ENCODE measurements around the gene NUS1. TPM values are rescaled to one million over a fixed set of nuclear protein-coding genes. Genes with fewer than 3 reads are reported as not detected.
"Not testable (repeated sequence)": the region's sequence is repeated elsewhere in the genome, so short reads cannot be mapped to it uniquely, and the experiment has no call there.

NUS1 gene
- total RNA-seq, 1 experiment from 2014 or later = 22.2 TPM

DNA sequence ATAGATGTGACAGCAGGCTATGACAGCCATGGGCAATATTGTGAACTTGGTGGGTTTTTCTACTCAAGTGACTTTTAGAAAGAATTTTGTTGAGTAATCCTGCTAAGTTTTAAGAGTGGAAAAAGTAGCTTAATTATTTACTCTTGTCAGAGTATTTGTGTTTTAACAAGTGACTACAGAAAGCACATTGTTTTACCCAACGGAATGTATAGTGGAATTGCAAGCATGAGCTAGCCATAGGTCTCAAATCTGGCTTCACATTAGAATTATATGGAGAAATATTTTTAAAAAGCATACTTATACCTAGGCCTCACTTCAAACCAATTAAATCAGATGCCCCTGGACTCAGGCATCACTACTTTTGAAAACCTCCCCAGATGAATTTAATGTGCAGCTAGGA lies 37.5 kb upstream of the NUS1 start:
- CTCF ChIA-PET = interaction anchor here (0.6 kb wide), 1 partner anchor 166 kb away, joined by 3 read pairs; no protein-coding TSS in a partner anchor
- Histone ChIP-seq H3F3A (ENCODE audit: insufficient read depth, low read depth) (no peaks in the 10 kb centered on the region), H2AFZ (no peak overlapping the region), H3K4me2 (no peak overlapping the region), H3K9me2 (ENCODE audit: insufficient read depth) (no peaks in the 10 kb centered on the region; the same call in 1 of the 2 replicates), H3K27ac (no peak overlapping the region), H4K20me1 (ENCODE audit: insufficient read depth) (no peaks in the 10 kb centered on the region), H3K4me1 (replicated peaks; ENCODE audit: insufficient read depth) (no peaks in the 10 kb centered on the region), H3K9me3 (ENCODE audit: insufficient read depth, low read depth) (no peaks in the 10 kb centered on the region), H3K4me3 (no peak overlapping the region), H3K36me3 (ENCODE audit: low read depth) (no peaks in the 10 kb centered on the region), H3K27me3 (ENCODE audit: insufficient read depth, low read depth) (no peaks in the 10 kb centered on the region), H3K79me2 (ENCODE audit: low read depth) (no peaks in the 10 kb centered on the region)
- TF ChIP-seq, protein P1, sequence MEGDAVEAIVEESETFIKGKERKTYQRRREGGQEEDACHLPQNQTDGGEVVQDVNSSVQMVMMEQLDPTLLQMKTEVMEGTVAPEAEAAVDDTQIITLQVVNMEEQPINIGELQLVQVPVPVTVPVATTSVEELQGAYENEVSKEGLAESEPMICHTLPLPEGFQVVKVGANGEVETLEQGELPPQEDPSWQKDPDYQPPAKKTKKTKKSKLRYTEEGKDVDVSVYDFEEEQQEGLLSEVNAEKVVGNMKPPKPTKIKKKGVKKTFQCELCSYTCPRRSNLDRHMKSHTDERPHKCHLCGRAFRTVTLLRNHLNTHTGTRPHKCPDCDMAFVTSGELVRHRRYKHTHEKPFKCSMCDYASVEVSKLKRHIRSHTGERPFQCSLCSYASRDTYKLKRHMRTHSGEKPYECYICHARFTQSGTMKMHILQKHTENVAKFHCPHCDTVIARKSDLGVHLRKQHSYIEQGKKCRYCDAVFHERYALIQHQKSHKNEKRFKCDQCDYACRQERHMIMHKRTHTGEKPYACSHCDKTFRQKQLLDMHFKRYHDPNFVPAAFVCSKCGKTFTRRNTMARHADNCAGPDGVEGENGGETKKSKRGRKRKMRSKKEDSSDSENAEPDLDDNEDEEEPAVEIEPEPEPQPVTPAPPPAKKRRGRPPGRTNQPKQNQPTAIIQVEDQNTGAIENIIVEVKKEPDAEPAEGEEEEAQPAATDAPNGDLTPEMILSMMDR (conservative IDR thresholded peaks at IDR 0.05) = no peak
- no peak for TF ChIP-seq EZH2 (IDR thresholded peaks at IDR 0.05; ENCODE audit: low read depth)
- intact Hi-C loops (cut with micrococcal nuclease; ENCODE audit: unreplicated experiment) = no loop called here
- DNase-seq = no peak
- POLR2A ChIA-PET (ENCODE audit: unreplicated experiment) = no interaction called here
- no TSS peak for BruUV-seq (replicated peaks)

DNA sequence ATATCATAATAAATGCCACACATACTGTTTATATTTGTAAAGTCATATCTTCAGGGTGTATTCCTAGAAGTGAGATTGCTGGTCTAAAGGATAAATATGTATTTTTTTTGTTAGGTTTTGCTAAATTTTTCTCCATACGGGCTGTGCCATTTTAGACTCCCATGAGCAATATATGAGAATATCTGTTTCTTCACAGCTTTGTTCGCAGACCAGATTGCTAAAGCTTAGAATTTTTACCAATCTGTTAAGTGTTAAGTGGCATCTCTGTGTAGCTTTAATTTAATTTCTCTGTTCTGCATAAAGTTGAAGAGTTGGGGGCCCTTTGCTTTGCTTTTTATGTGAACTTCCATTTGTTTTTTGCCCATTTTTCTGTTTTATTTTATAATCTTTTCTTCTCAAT lies 32.3 kb upstream of the NUS1 start:
- no peaks in the 10 kb centered on the region for H3K79me2 ChIP-seq (ENCODE audit: low read depth)
- no peaks in the 10 kb centered on the region; the same call in 1 of the 2 replicates for H3K9me2 ChIP-seq (ENCODE audit: insufficient read depth)
- CTCF ChIA-PET = no interaction called here
- H2AFZ ChIP-seq = no peak overlapping the region
- BruUV-seq (replicated peaks) = no TSS peak
- H3K4me3 ChIP-seq = no peak overlapping the region
- TF ChIP-seq, protein P1 (conservative IDR thresholded peaks at IDR 0.05) = no peak
- TF ChIP-seq EZH2 (IDR thresholded peaks at IDR 0.05; ENCODE audit: low read depth) = no peak
- no peak overlapping the region for H3K27ac ChIP-seq
- no peaks in the 10 kb centered on the region for H4K20me1 ChIP-seq (ENCODE audit: insufficient read depth)
- no peaks in the 10 kb centered on the region for H3K36me3 ChIP-seq (ENCODE audit: low read depth)
- no peaks in the 10 kb centered on the region for H3K4me1 ChIP-seq (replicated peaks; ENCODE audit: insufficient read depth)
- POLR2A ChIA-PET (ENCODE audit: unreplicated experiment) = no interaction called here
- no peaks in the 10 kb centered on the region for H3K27me3 ChIP-seq (ENCODE audit: insufficient read depth, low read depth)
- no peaks in the 10 kb centered on the region for H3F3A ChIP-seq (ENCODE audit: insufficient read depth, low read depth)
- intact Hi-C loops (cut with micrococcal nuclease; ENCODE audit: unreplicated experiment) = no loop called here
- H3K4me2 ChIP-seq = no peak overlapping the region
- no peaks in the 10 kb centered on the region for H3K9me3 ChIP-seq (ENCODE audit: insufficient read depth, low read depth)
- peak in 1 of 2 experiments; percentile 18 for DNase-seq

DNA sequence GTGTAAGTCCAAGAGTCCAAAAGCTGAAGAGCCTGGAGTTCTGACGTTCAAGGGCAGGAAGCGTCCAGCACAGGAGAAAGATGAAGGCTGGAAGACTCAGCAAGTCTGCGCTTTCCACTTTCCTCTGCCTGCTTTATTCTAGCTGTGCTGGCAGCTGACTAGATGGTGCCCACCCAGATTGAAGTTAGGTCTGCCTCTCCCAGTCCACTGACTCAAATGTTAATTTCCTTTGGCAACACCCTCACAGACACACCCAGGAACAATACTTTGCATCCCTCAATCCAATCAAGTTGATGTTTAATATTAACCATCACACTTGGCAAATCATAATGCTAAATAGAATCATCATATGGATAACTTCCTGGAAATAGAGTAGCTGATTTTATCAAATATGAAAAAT lies 23.3 kb upstream of the NUS1 start:
- not testable (repeated sequence) for H3K27ac ChIP-seq

DNA sequence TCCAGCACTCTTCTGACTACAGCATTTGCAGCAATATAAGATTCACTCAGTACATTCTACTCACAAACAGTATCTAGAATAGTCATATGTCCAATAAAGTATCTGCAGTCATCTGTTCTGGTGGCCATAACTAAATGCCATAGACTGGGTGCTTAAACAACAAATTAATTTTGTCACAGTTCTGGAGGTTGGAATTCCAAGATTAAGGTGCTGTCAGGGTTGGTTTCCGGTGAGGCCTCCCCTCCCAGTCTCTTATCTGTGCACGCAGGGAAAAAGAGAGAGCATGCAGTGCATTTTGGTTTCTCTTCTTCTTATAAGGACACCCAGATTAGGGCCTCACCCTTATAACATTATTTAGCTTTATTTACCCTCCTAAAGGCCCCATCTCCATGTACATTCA lies 21.3 kb upstream of the NUS1 start:
- intact Hi-C loops (cut with micrococcal nuclease; ENCODE audit: unreplicated experiment) = no loop called here
- no peak for DNase-seq
- no peaks in the 10 kb centered on the region for H3K9me2 ChIP-seq (ENCODE audit: insufficient read depth)
- H2AFZ ChIP-seq = no peak overlapping the region
- H3K4me2 ChIP-seq = no peak overlapping the region
- H3F3A ChIP-seq (ENCODE audit: insufficient read depth, low read depth) = no peaks in the 10 kb centered on the region
- no peak overlapping the region for H3K4me3 ChIP-seq
- no peak for TF ChIP-seq EZH2 (IDR thresholded peaks at IDR 0.05; ENCODE audit: low read depth)
- TF ChIP-seq, protein P1 (conservative IDR thresholded peaks at IDR 0.05) = no peak
- no peaks in the 10 kb centered on the region for H3K9me3 ChIP-seq (ENCODE audit: insufficient read depth, low read depth)
- H3K27ac ChIP-seq = no peak overlapping the region
- POLR2A ChIA-PET (ENCODE audit: unreplicated experiment) = no interaction called here
- H3K36me3 ChIP-seq (ENCODE audit: low read depth) = no peaks in the 10 kb centered on the region
- no peaks in the 10 kb centered on the region for H3K79me2 ChIP-seq (ENCODE audit: low read depth)
- H3K27me3 ChIP-seq (ENCODE audit: insufficient read depth, low read depth) = no peaks in the 10 kb centered on the region
- CTCF ChIA-PET = no interaction called here
- no TSS peak for BruUV-seq (replicated peaks)
- H3K4me1 ChIP-seq (replicated peaks; ENCODE audit: insufficient read depth) = no peaks in the 10 kb centered on the region
- no peaks in the 10 kb centered on the region for H4K20me1 ChIP-seq (ENCODE audit: insufficient read depth)

More for the DNA sequence above, 23.3 kb upstream of the NUS1 start:
- DNase-seq; CTCF ChIA-PET; H3K4me3 ChIP-seq; intact Hi-C loops (cut with micrococcal nuclease; ENCODE audit: unreplicated experiment); H3K4me2 ChIP-seq; H3F3A ChIP-seq (ENCODE audit: insufficient read depth, low read depth); H3K4me1 ChIP-seq (replicated peaks; ENCODE audit: insufficient read depth); H2AFZ ChIP-seq; H3K9me3 ChIP-seq (ENCODE audit: insufficient read depth, low read depth); POLR2A ChIA-PET (ENCODE audit: unreplicated experiment); H3K36me3 ChIP-seq (ENCODE audit: low read depth); H3K9me2 ChIP-seq (ENCODE audit: insufficient read depth); H4K20me1 ChIP-seq (ENCODE audit: insufficient read depth); H3K79me2 ChIP-seq (ENCODE audit: low read depth); H3K27me3 ChIP-seq (ENCODE audit: insufficient read depth, low read depth); BruUV-seq (replicated peaks): not testable (repeated sequence)

Data from PC-9 (cell line).